Panc1 (cell line): ENCODE data around the gene THSD7B. TPM values are rescaled to one million over a fixed set of nuclear protein-coding genes. Genes with fewer than 3 reads are reported as not detected.

Source experiments
- ATAC-seq: fragments of 200-7000 bp; cut with Tn5 transposase; 2 replicates; pipeline ENCODE4 v1.9.1; 2020; ENCODE audit warnings: mild to moderate bottlenecking, moderate library complexity
- BruUV-seq: library from RNA; stranded (reverse); fragments of 400-500 nt; replicated peaks from 2 replicates; lab custom pipeline; 2021; lab: Mats Ljungman, UMichigan
- CTCF ChIA-PET: fragments of 300-600 bp; sonication (Branson Sonifier 250); formaldehyde crosslinking; loops from one replicate; lab custom pipeline; 2022; ENCODE audit warnings: antibody characterized with exemption; lab: Charles Lee
- POLR2A ChIA-PET: fragments of 300-600 bp; sonication (Branson Sonifier 250); formaldehyde crosslinking; loops from one replicate; lab custom pipeline; 2022; ENCODE audit warnings: antibody characterized with exemption; lab: Charles Lee
- DNase-seq: peaks from one replicate; pipeline ENCODE4 v3.0.0-alpha.2; 2010; ENCODE audit warnings: low read depth, low spot score
- H3K27ac ChIP-seq: 2 replicates; pipeline ENCODE4 v1.5.1; 2011; ENCODE audit warnings: mild to moderate bottlenecking, low read length, inconsistent platforms
- H3K27me3 ChIP-seq: fragments of 200-500 bp; sonication (Bioruptor generic); 2 replicates; pipeline ENCODE4 v1.6.0; 2014; ENCODE audit warnings: low read length, inconsistent platforms; ENCODE audit not compliant: control insufficient read depth, insufficient read depth
- H3K36me3 ChIP-seq: fragments of 200-500 bp; sonication (Bioruptor generic); 2 replicates; pipeline ENCODE4 v1.5.1; 2014; ENCODE audit warnings: inconsistent platforms, mild to moderate bottlenecking, low read length, moderate library complexity; ENCODE audit not compliant: control insufficient read depth, insufficient read depth
- H3K4me1 ChIP-seq: 2 replicates; pipeline ENCODE4 v1.5.1; 2011; ENCODE audit warnings: inconsistent platforms, mild to moderate bottlenecking, low read length, moderate library complexity; ENCODE audit not compliant: control insufficient read depth, insufficient read depth
- H3K4me3 ChIP-seq, 2 experiments: 2 replicates each; pipeline ENCODE4 v1.5.1; 2011 to 2012; ENCODE audit warnings: low read depth in 2 of 2, low read length in 2 of 2, mild to moderate bottlenecking in 2 of 2, inconsistent platforms in 1 of 2, moderate library complexity in 1 of 2
- H3K9me3 ChIP-seq: fragments of 200-500 bp; sonication (Bioruptor generic); 2 replicates; pipeline ENCODE4 v1.5.1; 2014; ENCODE audit warnings: low read depth, mild to moderate bottlenecking, inconsistent platforms, low read length, moderate library complexity; ENCODE audit not compliant: control insufficient read depth, insufficient read depth
- CTCF ChIP-seq: fragments of 450-650 bp; IDR thresholded peaks from 2 replicates; pipeline ENCODE4 v1.5.1; 2017; ENCODE audit warnings: mild to moderate bottlenecking
- POLR2AphosphoS5 ChIP-seq: IDR thresholded peaks from 2 replicates; pipeline ENCODE4 v1.6.1; 2012; ENCODE audit warnings: mild to moderate bottlenecking, low read depth, low read length, moderate library complexity
- REST ChIP-seq, 2 experiments: IDR thresholded peaks; 2 replicates each; pipeline ENCODE4 v1.6.1; 2011 to 2012; ENCODE audit warnings: low read depth in 2 of 2, control low read depth in 1 of 2, low read length in 1 of 2, mild to moderate bottlenecking in 1 of 2, moderate library complexity in 1 of 2; ENCODE audit not compliant: insufficient read depth in 1 of 2
- SIN3A ChIP-seq: IDR thresholded peaks from 2 replicates; pipeline ENCODE4 v1.6.1; 2012; ENCODE audit warnings: low read depth, mild to moderate bottlenecking, low read length, moderate library complexity, borderline replicate concordance; ENCODE audit not compliant: insufficient read depth
- TCF7L2 ChIP-seq: IDR thresholded peaks from 2 replicates; pipeline ENCODE4 v1.6.1; 2011; ENCODE audit warnings: mild to moderate bottlenecking, low read depth, low read length, inconsistent platforms
- in situ Hi-C: cut with HindIII; loops from 2 replicates; pipeline ENCODE4 v1.10.0; 2016; ENCODE audit warnings: low sequenced_read_pairs, low pct_unique_long_range_greater_than_20kb
- intact Hi-C: fragments of 100-400 bp; cut with micrococcal nuclease; formaldehyde crosslinking; loops from one replicate; pipeline ENCODE4 v1.10.0; 2022; ENCODE audit not compliant: unreplicated experiment
- total RNA-seq: library from RNA; stranded (reverse); gene quantifications from one replicate; pipeline ENCODE4 v1.2.1, GENCODE V29; 2021; ENCODE audit not compliant: unreplicated experiment

The THSD7B gene
- total RNA-seq, 1 experiment from 2014 or later = not detected

- ATAC-seq (no peak), DNase-seq (no peak)
- ChIA-PET POLR2A (no interaction called here), CTCF (no interaction called here)
- BruUV-seq = no TSS peak
- in situ Hi-C loops (no loop called here), intact Hi-C loops (no loop called here)
- H3K4me1 ChIP-seq = no peaks in the 10 kb centered on the region
- H3K27ac ChIP-seq = no peak overlapping the region
- H3K27me3 ChIP-seq = no peaks in the 10 kb centered on the region
- H3K36me3 ChIP-seq = no peaks in the 10 kb centered on the region
- H3K4me3 ChIP-seq = no peak overlapping the region
- no peak for TF ChIP-seq REST (IDR thresholded peaks at IDR 0.05; ENCODE audit: insufficient read depth in 1 of 2, low read depth in 2 of 2, low read length in 1 of 2)
- no peak for TF ChIP-seq POLR2AphosphoS5
- no peak for TF ChIP-seq CTCF
- TF ChIP-seq TCF7L2 = no peak
- TF ChIP-seq SIN3A = no peak
- H3K9me3 ChIP-seq = no peaks in the 10 kb centered on the region
These were observed 684.1 kb downstream of the THSD7B start for GRCh38 chr2:137449454-137449853.

- POLR2A ChIA-PET = no interaction called here
- DNase-seq (no peak), ATAC-seq (no peak)
- Histone ChIP-seq H3K27ac (no peak overlapping the region), H3K4me1 (no peaks in the 10 kb centered on the region), H3K4me3 (no peak overlapping the region), H3K36me3 (no peaks in the 10 kb centered on the region), H3K9me3 (no peaks in the 10 kb centered on the region), H3K27me3 (no peaks in the 10 kb centered on the region)
- BruUV-seq = no TSS peak
- TF ChIP-seq CTCF (no peak), SIN3A (no peak), TCF7L2 (no peak), REST (IDR thresholded peaks at IDR 0.05; ENCODE audit: insufficient read depth in 1 of 2, low read depth in 2 of 2, low read length in 1 of 2) (no peak), POLR2AphosphoS5 (no peak)
- intact Hi-C loops (no loop called here), in situ Hi-C loops (no loop called here)
- CTCF ChIA-PET = no interaction called here
These were observed 689.5 kb downstream of the THSD7B start for GRCh38 chr2:137454886-137455285.
